RPMI8226 (cell line): ENCODE data around the gene LPCAT1.
"Not testable (repeated sequence)": the region's sequence is repeated elsewhere in the genome, so short reads cannot be mapped to it uniquely, and the experiment has no call there.

Experiments used
- DNase-seq: peaks from one replicate; pipeline ENCODE4 v3.0.0-alpha.2; 2015

The LPCAT1 gene

GRCh38 chr5:1523793-1524480, at the start of gene LPCAT1:
LPCAT1 (minus strand) TSS chr5:1523960; CDS start chr5:1523844, 116 bp downstream.
- DNase-seq = peak; percentile 89

- not testable (repeated sequence) for DNase-seq
Observed at GRCh38 chr5:1571875-1572274, 48.1 kb upstream of the LPCAT1 start.

GRCh38 chr5:1570975-1571374, 47.2 kb upstream of the LPCAT1 start:
- no peak for DNase-seq

GRCh38 chr5:1568201-1568979, 44.6 kb upstream of the LPCAT1 start:
- DNase-seq = peak; percentile 90

GRCh38 chr5:1567527-1568200, 43.9 kb upstream of the LPCAT1 start:
- DNase-seq = not testable (repeated sequence)

- DNase-seq = no peak
Observed at GRCh38 chr5:1565737-1566734, 42.3 kb upstream of the LPCAT1 start.

- no peak for DNase-seq
Observed at GRCh38 chr5:1564824-1565736, 41.3 kb upstream of the LPCAT1 start.

GRCh38 chr5:1564182-1564748, 40.5 kb upstream of the LPCAT1 start:
- no peak for DNase-seq

- no peak for DNase-seq
Observed at GRCh38 chr5:1563617-1564181, 39.9 kb upstream of the LPCAT1 start.

GRCh38 chr5:1563051-1563461, 39.3 kb upstream of the LPCAT1 start:
- DNase-seq = no peak

- no peak for DNase-seq
Observed at GRCh38 chr5:1562599-1562998, 38.8 kb upstream of the LPCAT1 start.

GRCh38 chr5:1561402-1561929, 37.7 kb upstream of the LPCAT1 start:
- DNase-seq = no peak

- not testable (repeated sequence) for DNase-seq
Observed at GRCh38 chr5:1560499-1560898, 36.7 kb upstream of the LPCAT1 start.

GRCh38 chr5:1558944-1559343, 35.2 kb upstream of the LPCAT1 start:
- no peak for DNase-seq

GRCh38 chr5:1557114-1557873, 33.5 kb upstream of the LPCAT1 start:
- DNase-seq = no peak

- no peak for DNase-seq
Observed at GRCh38 chr5:1555808-1556731, 32.3 kb upstream of the LPCAT1 start.

GRCh38 chr5:1555011-1555807, 31.4 kb upstream of the LPCAT1 start:
- DNase-seq = peak; percentile 96
